Dendritic cell treated with granulocyte-macrophage colony-stimulating factor and Interleukin-4, amounts not matched to agents 40 ng/mL and 50 ng/mL, for 4 days (primary cell): Measurements from ENCODE around the gene MAK.
"Not testable (repeated sequence)": the region's sequence is repeated elsewhere in the genome, so short reads cannot be mapped to it uniquely, and the experiment has no call there.

Experiments
- H3K27ac Mint-ChIP-seq: one replicate; pipeline ENCODE4 v1.8.0; 2022; ENCODE audit warnings: mild to moderate bottlenecking, mixed read lengths
- H3K27me3 Mint-ChIP-seq: one replicate; pipeline ENCODE4 v1.8.0; 2022; ENCODE audit warnings: mild to moderate bottlenecking, mixed read lengths
- H3K36me3 Mint-ChIP-seq: one replicate; pipeline ENCODE4 v1.8.0; 2022; ENCODE audit warnings: low read depth, mixed read lengths
- H3K4me1 Mint-ChIP-seq: one replicate; pipeline ENCODE4 v1.8.0; 2022; ENCODE audit warnings: low read depth, mixed read lengths
- H3K4me3 Mint-ChIP-seq: one replicate; pipeline ENCODE4 v1.8.0; 2022; ENCODE audit warnings: mild to moderate bottlenecking, moderate library complexity, mixed read lengths
- H3K9me3 Mint-ChIP-seq: one replicate; pipeline ENCODE4 v1.8.0; 2022; ENCODE audit warnings: mixed read lengths
- intact Hi-C: fragments of 100-400 bp; cut with micrococcal nuclease; formaldehyde crosslinking; loops from one replicate; pipeline ENCODE4 v1.15.0; 2022

MAK gene

GRCh38 chr6:10867952-10868351 is 29.6 kb upstream of the MAK start:
- Mint-ChIP-seq H3K4me1 (no peaks in the 10 kb centered on the region), H3K27ac (no peak overlapping the region), H3K4me3 (no peak overlapping the region), H3K9me3 (no peaks in the 10 kb centered on the region), H3K27me3 (peaks cover 6% of the 10 kb centered on the region), H3K36me3 (no peaks in the 10 kb centered on the region)
- intact Hi-C loops = no loop called here

- H3K4me1 Mint-ChIP-seq, H3K36me3 Mint-ChIP-seq, H3K9me3 Mint-ChIP-seq, intact Hi-C loops, H3K27ac Mint-ChIP-seq, H3K4me3 Mint-ChIP-seq, H3K27me3 Mint-ChIP-seq: not testable (repeated sequence)
Measured at GRCh38 chr6:10866709-10867108, 28.4 kb upstream of the MAK start.

DNA sequence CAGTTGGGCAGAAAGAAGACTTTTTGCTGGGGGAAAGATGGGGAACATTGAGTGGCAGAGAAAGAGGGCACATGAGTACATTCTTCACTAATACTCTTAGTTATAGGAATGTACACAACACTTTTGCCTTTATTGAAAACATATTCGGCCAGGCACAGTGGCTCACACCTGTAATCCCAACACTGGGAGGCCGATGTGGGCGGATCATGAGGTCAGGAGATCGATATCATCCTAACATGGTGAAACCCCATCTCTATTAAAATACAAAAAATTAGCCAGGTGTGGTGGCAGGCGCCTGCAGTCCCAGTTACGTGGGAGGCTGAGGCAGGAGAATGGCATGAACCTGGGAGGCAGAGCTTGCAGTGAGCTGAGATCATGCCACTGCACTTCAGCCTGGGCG is 24.7 kb upstream of the MAK start:
- intact Hi-C loops, H3K36me3 Mint-ChIP-seq, H3K4me3 Mint-ChIP-seq, H3K27ac Mint-ChIP-seq, H3K9me3 Mint-ChIP-seq, H3K27me3 Mint-ChIP-seq, H3K4me1 Mint-ChIP-seq: not testable (repeated sequence)

DNA sequence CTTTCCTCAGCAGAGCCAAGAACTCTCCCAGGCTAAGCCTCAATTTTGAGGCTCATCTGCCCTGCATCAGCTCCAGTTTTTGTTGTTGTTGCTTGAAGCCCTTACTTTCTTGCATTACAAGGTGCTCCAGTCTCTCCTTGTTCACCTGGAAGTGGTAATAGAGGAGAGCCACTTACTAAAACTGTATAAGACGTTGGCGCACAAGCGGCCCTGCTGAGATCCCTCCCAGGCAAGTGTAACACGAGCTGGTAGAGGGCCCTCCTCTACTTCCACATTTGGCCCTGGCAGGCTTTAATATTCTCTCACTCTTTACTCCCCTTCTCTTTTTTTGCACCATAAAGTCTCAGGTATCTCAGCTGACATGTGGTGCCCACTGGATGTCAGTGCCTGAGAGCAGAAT is 24.0 kb upstream of the MAK start:
- Mint-ChIP-seq H3K4me3 (no peak overlapping the region), H3K27ac (no peak overlapping the region), H3K36me3 (no peaks in the 10 kb centered on the region), H3K27me3 (peaks cover 6% of the 10 kb centered on the region), H3K4me1 (no peaks in the 10 kb centered on the region), H3K9me3 (no peaks in the 10 kb centered on the region)
- intact Hi-C loops = no loop called here

DNA sequence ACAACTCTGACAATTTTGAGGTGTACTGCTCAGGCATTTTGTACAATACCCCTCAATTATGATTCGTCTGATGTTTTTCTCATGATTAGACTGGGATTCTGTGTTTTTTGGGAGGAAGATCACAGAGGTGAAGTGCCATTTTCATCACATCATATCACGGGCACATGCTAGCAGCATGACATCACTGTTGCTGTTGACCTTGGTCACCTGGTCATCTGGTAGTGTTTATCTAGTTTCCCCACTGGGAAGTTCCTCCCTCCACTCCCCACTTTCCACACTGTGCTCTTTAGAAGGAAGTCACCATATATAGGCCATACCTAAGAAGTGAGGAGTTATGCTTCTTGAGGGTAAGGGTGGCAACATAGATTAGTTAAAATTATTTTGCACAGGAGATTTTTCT is 22.7 kb upstream of the MAK start:
- Mint-ChIP-seq H3K4me3 (no peak overlapping the region), H3K4me1 (no peaks in the 10 kb centered on the region), H3K9me3 (no peaks in the 10 kb centered on the region), H3K36me3 (no peaks in the 10 kb centered on the region), H3K27me3 (peaks cover 10% of the 10 kb centered on the region), H3K27ac (no peak overlapping the region)
- intact Hi-C loops = no loop called here

GRCh38 chr6:10857259-10857658 is 18.9 kb upstream of the MAK start:
- Mint-ChIP-seq H3K4me1 (peaks cover 6% of the 10 kb centered on the region), H3K9me3 (peaks cover 21% of the 10 kb centered on the region), H3K4me3 (no peak overlapping the region), H3K36me3 (no peaks in the 10 kb centered on the region), H3K27me3 (peaks cover 15% of the 10 kb centered on the region), H3K27ac (no peak overlapping the region)
- intact Hi-C loops = no loop called here

DNA sequence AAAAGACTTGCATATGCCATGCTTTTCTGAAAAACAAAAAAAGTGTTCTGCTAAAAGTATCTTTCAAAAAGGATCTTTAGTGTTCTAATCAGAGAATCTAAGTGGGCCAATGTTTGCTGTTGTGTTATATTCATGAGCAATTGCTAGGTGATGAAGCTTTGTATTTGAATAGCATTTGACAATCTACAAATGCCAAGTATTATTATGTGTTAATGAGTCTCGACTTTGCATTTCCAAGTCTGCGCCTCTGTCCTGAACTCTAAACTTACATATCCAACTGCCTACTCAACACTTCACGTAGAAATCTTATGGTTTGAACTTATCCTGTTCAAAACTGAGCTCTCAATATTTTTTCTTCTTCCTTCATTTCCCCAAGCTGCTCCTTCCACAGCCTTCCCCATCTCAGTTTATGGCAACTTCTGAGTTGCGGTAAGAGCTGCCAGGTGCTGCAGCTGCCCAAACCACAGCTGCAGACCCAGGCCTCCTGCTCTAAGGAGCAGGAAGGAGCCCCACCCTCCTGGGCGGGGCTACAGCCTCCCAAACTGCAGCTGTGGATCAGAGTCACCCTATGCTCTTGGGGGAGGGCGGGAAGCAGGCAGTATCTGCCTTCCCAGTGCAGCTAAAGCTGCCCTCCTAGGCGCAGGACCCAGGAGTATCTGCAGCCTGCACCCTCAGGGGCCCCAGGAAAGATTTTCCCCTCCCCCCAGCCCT is 16.7 kb upstream of the MAK start:
- no peak overlapping the region for H3K4me3 Mint-ChIP-seq
- intact Hi-C loops = no loop called here

GRCh38 chr6:10853849-10854300 is 15.5 kb upstream of the MAK start:
- H3K4me3 Mint-ChIP-seq, H3K27ac Mint-ChIP-seq, H3K36me3 Mint-ChIP-seq, intact Hi-C loops, H3K4me1 Mint-ChIP-seq: not testable (repeated sequence)
- H3K27me3 Mint-ChIP-seq = peaks cover 25% of the 10 kb centered on the region
- peaks cover 21% of the 10 kb centered on the region for H3K9me3 Mint-ChIP-seq

More for the DNA sequence above, 16.7 kb upstream of the MAK start:
- Mint-ChIP-seq H3K9me3 (peaks cover 21% of the 10 kb centered on the region), H3K27ac (no peak overlapping the region), H3K4me1 (peaks cover 6% of the 10 kb centered on the region), H3K27me3 (peaks cover 23% of the 10 kb centered on the region), H3K36me3 (no peaks in the 10 kb centered on the region)

- no peaks in the 10 kb centered on the region for H3K36me3 Mint-ChIP-seq
- intact Hi-C loops = no loop called here
- H3K27ac Mint-ChIP-seq = no peak overlapping the region
- H3K4me3 Mint-ChIP-seq = no peak overlapping the region
- peaks cover 19% of the 10 kb centered on the region for H3K27me3 Mint-ChIP-seq
- peaks cover 6% of the 10 kb centered on the region for H3K4me1 Mint-ChIP-seq
- H3K9me3 Mint-ChIP-seq = peaks cover 21% of the 10 kb centered on the region
Measured at GRCh38 chr6:10852361-10852960, 14.1 kb upstream of the MAK start.

- Mint-ChIP-seq H3K9me3 (peaks cover 21% of the 10 kb centered on the region), H3K4me1 (peaks cover 6% of the 10 kb centered on the region), H3K27ac (no peak overlapping the region), H3K36me3 (no peaks in the 10 kb centered on the region), H3K27me3 (peaks cover 20% of the 10 kb centered on the region), H3K4me3 (no peak overlapping the region)
- intact Hi-C loops = no loop called here
Measured at GRCh38 chr6:10850728-10851127, 12.4 kb upstream of the MAK start.

DNA sequence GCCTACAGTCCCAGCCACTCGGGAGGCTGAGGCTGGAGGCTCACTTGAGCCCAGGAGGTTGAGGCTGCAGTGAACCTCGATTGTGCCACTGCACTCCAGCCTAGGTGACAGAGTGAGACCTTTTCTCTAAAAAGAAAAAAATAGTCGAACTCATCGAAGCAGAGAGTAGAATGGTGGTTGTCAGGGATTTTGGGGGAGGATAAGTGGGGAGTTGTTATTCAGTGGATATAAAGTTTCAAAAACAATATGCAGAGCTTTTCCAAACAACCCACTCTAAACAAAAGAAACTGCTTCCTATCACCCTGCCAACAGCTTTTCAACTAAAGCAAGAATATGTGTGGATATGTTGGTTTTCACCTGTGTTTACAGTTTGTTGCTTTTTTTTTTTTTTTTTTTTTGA is 11.6 kb upstream of the MAK start:
- H3K36me3 Mint-ChIP-seq = no peaks in the 10 kb centered on the region
- no peak overlapping the region for H3K27ac Mint-ChIP-seq
- H3K9me3 Mint-ChIP-seq = peaks cover 15% of the 10 kb centered on the region
- peaks cover 19% of the 10 kb centered on the region for H3K27me3 Mint-ChIP-seq
- no peak overlapping the region for H3K4me3 Mint-ChIP-seq
- peaks cover 6% of the 10 kb centered on the region for H3K4me1 Mint-ChIP-seq
- intact Hi-C loops = loop anchor here (2.0 kb wide), 1 partner anchor 219 kb away; no protein-coding TSS in a partner anchor

GRCh38 chr6:10847684-10848083 is 9.3 kb upstream of the MAK start:
- Mint-ChIP-seq H3K27ac (no peak overlapping the region), H3K36me3 (no peaks in the 10 kb centered on the region), H3K4me1 (no peaks in the 10 kb centered on the region), H3K27me3 (peaks cover 31% of the 10 kb centered on the region), H3K4me3 (no peak overlapping the region), H3K9me3 (no peaks in the 10 kb centered on the region)
- intact Hi-C loops = loop anchor here (2.0 kb wide), 1 partner anchor 221 kb away; no protein-coding TSS in a partner anchor

DNA sequence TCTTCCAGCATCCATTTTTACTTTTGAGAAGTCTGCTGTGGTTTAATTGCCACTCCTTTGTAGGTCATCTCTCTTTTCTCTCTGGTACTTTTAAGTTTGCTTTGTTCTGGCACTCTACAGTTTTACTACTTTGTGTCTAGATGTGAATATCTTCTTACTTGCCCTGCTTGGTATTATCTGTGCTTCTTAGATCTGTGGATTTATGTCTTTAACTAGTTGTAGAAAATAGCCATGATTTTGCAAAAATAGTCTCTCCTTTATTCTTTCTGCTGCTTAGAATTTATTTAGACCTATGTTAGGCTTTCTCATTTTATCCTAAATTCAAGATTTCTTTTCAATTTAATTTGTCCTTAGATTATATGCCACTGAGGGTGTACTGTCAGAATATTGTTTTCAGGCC is 5.2 kb upstream of the MAK start:
- Mint-ChIP-seq H3K4me1 (peaks cover 6% of the 10 kb centered on the region), H3K27ac (no peak overlapping the region), H3K36me3 (no peaks in the 10 kb centered on the region), H3K4me3 (no peak overlapping the region), H3K9me3 (no peaks in the 10 kb centered on the region), H3K27me3 (peaks cover 35% of the 10 kb centered on the region)
- intact Hi-C loops = no loop called here

- intact Hi-C loops = loop anchor here (5.0 kb wide), 2 partner anchors 48 to 63 kb away; partner anchors contain the start of gene SYCP2L
- Mint-ChIP-seq H3K9me3 (no peaks in the 10 kb centered on the region), H3K4me1 (peaks cover 18% of the 10 kb centered on the region), H3K36me3 (no peaks in the 10 kb centered on the region), H3K4me3 (peak overlapping the region; percentile 79), H3K27ac (peak overlapping the region; percentile 90), H3K27me3 (peaks cover 64% of the 10 kb centered on the region)
Measured at GRCh38 chr6:10838794-10839333, 525 bp upstream of the MAK start.
